Measurements from ENCODE around the gene RNU6-1. TPM values are rescaled to one million over a fixed set of nuclear protein-coding genes. Genes with fewer than 3 reads are reported as not detected.

RNU6-1 gene
- total RNA-seq, 1 experiment from 2014 or later: not detected

GRCh38 chr15:67845974-67846373 is 6.1 kb upstream of the RNU6-1 start:
- CTCF ChIA-PET: no interaction called here
- BruUV-seq (replicated peaks): no TSS peak
- Mint-ChIP-seq H3K9me3 (ENCODE audit: low read depth, unreplicated experiment) (no peaks in the 10 kb centered on the region), H3K36me3 (ENCODE audit: insufficient read depth, unreplicated experiment) (peaks cover 3% of the 10 kb centered on the region), H3K27ac (ENCODE audit: unreplicated experiment) (no peak overlapping the region), H3K4me3 (ENCODE audit: low read depth, unreplicated experiment) (no peak overlapping the region), H3K27me3 (ENCODE audit: unreplicated experiment) (peaks cover 13% of the 10 kb centered on the region), H3K4me1 (ENCODE audit: low read depth, unreplicated experiment) (peaks cover 4% of the 10 kb centered on the region)
- intact Hi-C loops (cut with micrococcal nuclease; ENCODE audit: unreplicated experiment): no loop called here
- no peak for TF ChIP-seq CTCF (IDR thresholded peaks at IDR 0.05; ENCODE audit: unreplicated experiment)
- DNase-seq: no peak

- peaks cover 8% of the 10 kb centered on the region for H3K4me1 Mint-ChIP-seq (ENCODE audit: low read depth, unreplicated experiment)
- no peak for DNase-seq
- CTCF ChIA-PET: no interaction called here
- peaks cover 13% of the 10 kb centered on the region for H3K27me3 Mint-ChIP-seq (ENCODE audit: unreplicated experiment)
- no peak overlapping the region for H3K4me3 Mint-ChIP-seq (ENCODE audit: low read depth, unreplicated experiment)
- peaks cover 25% of the 10 kb centered on the region for H3K36me3 Mint-ChIP-seq (ENCODE audit: insufficient read depth, unreplicated experiment)
- intact Hi-C loops (cut with micrococcal nuclease; ENCODE audit: unreplicated experiment): no loop called here
- H3K27ac Mint-ChIP-seq (ENCODE audit: unreplicated experiment): no peak overlapping the region
- TF ChIP-seq CTCF (IDR thresholded peaks at IDR 0.05; ENCODE audit: unreplicated experiment): no peak
- no TSS peak for BruUV-seq (replicated peaks)
- H3K9me3 Mint-ChIP-seq (ENCODE audit: low read depth, unreplicated experiment): no peaks in the 10 kb centered on the region
Observed at GRCh38 chr15:67843571-67844387, 3.9 kb upstream of the RNU6-1 start.

- H3K27ac Mint-ChIP-seq (ENCODE audit: unreplicated experiment): no peak overlapping the region
- CTCF ChIA-PET: no interaction called here
- BruUV-seq (replicated peaks): no TSS peak
Observed at GRCh38 chr15:67843092-67843501, 3.3 kb upstream of the RNU6-1 start.

GRCh38 chr15:67841513-67841762 is 1.6 kb upstream of the RNU6-1 start:
- no peak for TF ChIP-seq CTCF (IDR thresholded peaks at IDR 0.05; ENCODE audit: unreplicated experiment)
- CTCF ChIA-PET: interaction anchor here (0.7 to 1.0 kb wide), 4 partner anchors 36 to 384 kb away, joined by 3 to 12 read pairs (median 6); no protein-coding TSS in a partner anchor
- H3K9me3 Mint-ChIP-seq (ENCODE audit: low read depth, unreplicated experiment): no peaks in the 10 kb centered on the region
- peaks cover 8% of the 10 kb centered on the region for H3K4me1 Mint-ChIP-seq (ENCODE audit: low read depth, unreplicated experiment)
- no TSS peak for BruUV-seq (replicated peaks)
- intact Hi-C loops (cut with micrococcal nuclease; ENCODE audit: unreplicated experiment): no loop called here
- H3K4me3 Mint-ChIP-seq (ENCODE audit: low read depth, unreplicated experiment): peak overlapping the region; percentile 79
- peaks cover 17% of the 10 kb centered on the region for H3K27me3 Mint-ChIP-seq (ENCODE audit: unreplicated experiment)
- H3K27ac Mint-ChIP-seq (ENCODE audit: unreplicated experiment): no peak overlapping the region
- no peak for DNase-seq
- H3K36me3 Mint-ChIP-seq (ENCODE audit: insufficient read depth, unreplicated experiment): peaks cover 26% of the 10 kb centered on the region

More at GRCh38 chr15:67843092-67843501, 3.3 kb upstream of the RNU6-1 start:
- Mint-ChIP-seq H3K4me1 (ENCODE audit: low read depth, unreplicated experiment) (peaks cover 8% of the 10 kb centered on the region), H3K36me3 (ENCODE audit: insufficient read depth, unreplicated experiment) (peaks cover 26% of the 10 kb centered on the region), H3K9me3 (ENCODE audit: low read depth, unreplicated experiment) (no peaks in the 10 kb centered on the region), H3K27me3 (ENCODE audit: unreplicated experiment) (peaks cover 12% of the 10 kb centered on the region), H3K4me3 (ENCODE audit: low read depth, unreplicated experiment) (no peak overlapping the region)
- intact Hi-C loops (cut with micrococcal nuclease; ENCODE audit: unreplicated experiment): no loop called here
- TF ChIP-seq CTCF (IDR thresholded peaks at IDR 0.05; ENCODE audit: unreplicated experiment): no peak
- no peak for DNase-seq

Data from Calu3 (cell line).